ENCODE data around the gene INAVA. TPM values are rescaled to one million over a fixed set of nuclear protein-coding genes. Genes with fewer than 3 reads are reported as not detected.

INAVA gene
- total and polyA plus RNA-seq, 2 of the 13 experiments (the other 11 are each of a cell fraction or from before 2014, with no cell fraction given): 6.0 to 13.5 TPM

GRCh38 chr1:200895801-200896530 lies 1.3 kb downstream of the INAVA start:
- intact Hi-C loops (cut with micrococcal nuclease; ENCODE audit: unreplicated experiment): loop anchor here (1.0 to 10.0 kb wide), 2 partner anchors 9 to 219 kb away; partner anchors contain the start of gene CACNA1S
- peak; percentile 79 for FAIRE-seq
- TF ChIP-seq ZNF354B (CRISPR knock-in tag; IDR thresholded peaks at IDR 0.05): no peak
- TF ChIP-seq HOMEZ (CRISPR knock-in tag; IDR thresholded peaks at IDR 0.05; ENCODE audit: low read depth): no peak
- no peak for TF ChIP-seq GATAD2A (CRISPR knock-in tag; IDR thresholded peaks at IDR 0.05)
- TF ChIP-seq PTBP1 (IDR thresholded peaks at IDR 0.05; ENCODE audit: low read depth, low read length, poor library complexity, severe bottlenecking): no peak
- no peak for TF ChIP-seq ZSCAN21 (CRISPR knock-in tag; IDR thresholded peaks at IDR 0.05; ENCODE audit: borderline replicate concordance)
- no peak for TF ChIP-seq RBM39 (IDR thresholded peaks at IDR 0.05; ENCODE audit: low read depth, low read length, poor library complexity, severe bottlenecking)
- TF ChIP-seq ZNF691 (CRISPR knock-in tag; IDR thresholded peaks at IDR 0.05; ENCODE audit: borderline replicate concordance, low read depth): no peak
- TF ChIP-seq ZFX (CRISPR knock-in tag; IDR thresholded peaks at IDR 0.05; ENCODE audit: low read depth): no peak
- no peak for TF ChIP-seq NFAT5 (CRISPR knock-in tag; IDR thresholded peaks at IDR 0.05)
- no peak for TF ChIP-seq CCDC6 (CRISPR knock-in tag; IDR thresholded peaks at IDR 0.05)
- no peak for TF ChIP-seq PRMT3 (CRISPR knock-in tag; IDR thresholded peaks at IDR 0.05; ENCODE audit: borderline replicate concordance, low read depth)
- TF ChIP-seq ZBTB7A (CRISPR knock-in tag; IDR thresholded peaks at IDR 0.05): no peak
- TF ChIP-seq ZSCAN22 (CRISPR knock-in tag; IDR thresholded peaks at IDR 0.05): no peak
- no peak for TF ChIP-seq ZKSCAN8 (CRISPR knock-in tag; IDR thresholded peaks at IDR 0.05; ENCODE audit: borderline replicate concordance)
- TF ChIP-seq ZNF605 (CRISPR knock-in tag; IDR thresholded peaks at IDR 0.05): 0 out of 2 replicates have a peak, but pooled peaks have one; percentile 25
- TF ChIP-seq TAF1 (CRISPR knock-in tag; IDR thresholded peaks at IDR 0.05): peak; percentile 47; the same call in 1 of the 2 replicates
- no peak for TF ChIP-seq ZNF225 (CRISPR knock-in tag; IDR thresholded peaks at IDR 0.05)

More at GRCh38 chr1:200895801-200896530, 1.3 kb downstream of the INAVA start:
- in situ Hi-C loops (cut with HindIII; ENCODE audit: extremely low pct_ligation_motif_present, low pct_unique_long_range_greater_than_20kb): no loop called here
- Histone ChIP-seq H3K4me2 (ENCODE audit: low read depth, low read length) (peak overlapping the region; percentile 87), H2AFZ (ENCODE audit: low read length) (no peak overlapping the region), H3K9ac (ENCODE audit: insufficient read depth, low read depth, low read length) (peak overlapping the region; percentile 76), H3K27me3 (ENCODE audit: control insufficient read depth in 1 of 2, insufficient read depth in 2 of 2, low read length in 2 of 2) (no peaks in the 10 kb centered on the region), H3K4me1 (ENCODE audit: insufficient read depth, low read length) (peaks cover 89% of the 10 kb centered on the region), H3K4me3 (replicated peaks in 1 of 3; ENCODE audit: insufficient read depth in 1 of 3, low read depth in 2 of 3, low read length in 3 of 3) (peak overlapping the region; percentile 52 to 76 (median 61)), H3K9me3 (ENCODE audit: low read length) (no peaks in the 10 kb centered on the region), H3K36me3 (replicated peaks in 1 of 2; ENCODE audit: control insufficient read depth in 1 of 2, insufficient read depth in 2 of 2, low read length in 2 of 2) (peaks cover 2 to 9% of the 10 kb centered on the region in 2 experiments; a peak in 3 of 5 replicates), H4K20me1 (ENCODE audit: insufficient read depth, low read length) (no peaks in the 10 kb centered on the region), H3K27ac (ENCODE audit: extremely low read length, insufficient read depth, low read length) (peak overlapping the region; percentile 79), H3K79me2 (ENCODE audit: insufficient read depth, low read length) (peaks cover 19% of the 10 kb centered on the region)
- ATAC-seq (peak; percentile 14), DNase-seq (ENCODE audit: low spot score) (peak; percentile 49)
- 0% methylated on average over 6 of the region's 9 CpGs for WGBS (ENCODE audit: low lambda C conversion rate)
- BruUV-seq (replicated peaks): no TSS peak
- ChIA-PET CTCF (ENCODE audit: low intra/inter-chr PET ratio, low total read pairs) (no interaction called here), POLR2A (interaction anchor here (0.6 to 4.6 kb wide), 18 partner anchors 8 to 594 kb away, joined by 3 to 129 read pairs (median 4); partner anchors contain the start of gene DDX59)
